Chondrocyte (in vitro differentiated cells): ENCODE results near the gene SERINC3. TPM values are rescaled to one million over a fixed set of nuclear protein-coding genes. Genes with fewer than 3 reads are reported as not detected.
A peak's percentile ranks its signal among the peaks of the same experiment; 100 is the strongest.

Source experiments
- DNase-seq: peaks from one replicate; pipeline ENCODE4 v3.0.0; 2021; ENCODE audit warnings: mixed read lengths, low spot score
- H3K27ac Mint-ChIP-seq: one replicate; pipeline ENCODE4 v1.8.0; 2021; ENCODE audit warnings: mild to moderate bottlenecking, moderate library complexity, mixed read lengths; ENCODE audit not compliant: unreplicated experiment
- H3K27me3 Mint-ChIP-seq: 2 replicates; pipeline ENCODE4 v1.8.0; 2021; ENCODE audit warnings: low read depth, mixed read lengths
- H3K36me3 Mint-ChIP-seq: 2 replicates; pipeline ENCODE4 v1.8.0; 2021; ENCODE audit warnings: low read depth, mixed read lengths
- H3K4me1 Mint-ChIP-seq: 2 replicates; pipeline ENCODE4 v1.8.0; 2021; ENCODE audit warnings: low read depth, mild to moderate bottlenecking, mixed read lengths
- H3K4me3 Mint-ChIP-seq: one replicate; pipeline ENCODE4 v1.8.0; 2021; ENCODE audit warnings: mild to moderate bottlenecking, moderate library complexity, mixed read lengths; ENCODE audit not compliant: unreplicated experiment
- H3K9me3 Mint-ChIP-seq: 2 replicates; pipeline ENCODE4 v1.8.0; 2021; ENCODE audit warnings: low read depth, mixed read lengths
- total RNA-seq: library from RNA; stranded (reverse); gene quantifications from 3 replicates; pipeline ENCODE4 v1.2.1, GENCODE V29; 2021
- TF ChIP-seq, protein P1 (sequence below): fragments of 200-600 bp; sonication (generic); IDR thresholded peaks from 2 replicates; pipeline ENCODE4 v1.5.0; 2021; ENCODE audit warnings: antibody characterized with exemption, mild to moderate bottlenecking, moderate library complexity

The SERINC3 gene
- total RNA-seq, 1 donor from 2014 or later = 121 TPM

DNA sequence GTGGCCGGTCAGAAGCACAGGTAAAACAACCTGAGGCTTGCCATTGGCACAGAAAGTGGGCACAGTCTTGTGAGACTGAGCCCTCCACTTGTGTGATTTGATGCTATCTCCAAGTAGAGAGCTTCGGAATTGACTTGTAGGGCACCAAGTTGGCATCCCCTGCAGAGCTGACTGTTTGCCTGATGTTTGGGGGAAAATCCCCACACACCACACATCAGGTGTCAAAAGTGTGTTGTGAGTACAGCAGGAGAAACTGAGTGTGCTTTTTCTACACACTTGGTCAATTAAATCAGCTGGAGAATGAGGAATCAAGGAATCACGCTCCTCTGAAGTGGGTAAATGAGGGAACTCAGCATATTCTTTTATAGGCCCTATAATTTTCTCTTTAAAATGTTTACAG, 989 bp downstream of the SERINC3 start:
- Mint-ChIP-seq H3K4me3 (peak overlapping the region; percentile 88), H3K27me3 (no peaks in the 10 kb centered on the region), H3K27ac (peak overlapping the region; percentile 94), H3K36me3 (no peaks in the 10 kb centered on the region), H3K9me3 (no peaks in the 10 kb centered on the region), H3K4me1 (peaks cover 47% of the 10 kb centered on the region)
- TF ChIP-seq, protein P1, sequence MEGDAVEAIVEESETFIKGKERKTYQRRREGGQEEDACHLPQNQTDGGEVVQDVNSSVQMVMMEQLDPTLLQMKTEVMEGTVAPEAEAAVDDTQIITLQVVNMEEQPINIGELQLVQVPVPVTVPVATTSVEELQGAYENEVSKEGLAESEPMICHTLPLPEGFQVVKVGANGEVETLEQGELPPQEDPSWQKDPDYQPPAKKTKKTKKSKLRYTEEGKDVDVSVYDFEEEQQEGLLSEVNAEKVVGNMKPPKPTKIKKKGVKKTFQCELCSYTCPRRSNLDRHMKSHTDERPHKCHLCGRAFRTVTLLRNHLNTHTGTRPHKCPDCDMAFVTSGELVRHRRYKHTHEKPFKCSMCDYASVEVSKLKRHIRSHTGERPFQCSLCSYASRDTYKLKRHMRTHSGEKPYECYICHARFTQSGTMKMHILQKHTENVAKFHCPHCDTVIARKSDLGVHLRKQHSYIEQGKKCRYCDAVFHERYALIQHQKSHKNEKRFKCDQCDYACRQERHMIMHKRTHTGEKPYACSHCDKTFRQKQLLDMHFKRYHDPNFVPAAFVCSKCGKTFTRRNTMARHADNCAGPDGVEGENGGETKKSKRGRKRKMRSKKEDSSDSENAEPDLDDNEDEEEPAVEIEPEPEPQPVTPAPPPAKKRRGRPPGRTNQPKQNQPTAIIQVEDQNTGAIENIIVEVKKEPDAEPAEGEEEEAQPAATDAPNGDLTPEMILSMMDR = no peak
- no peak for DNase-seq

DNA sequence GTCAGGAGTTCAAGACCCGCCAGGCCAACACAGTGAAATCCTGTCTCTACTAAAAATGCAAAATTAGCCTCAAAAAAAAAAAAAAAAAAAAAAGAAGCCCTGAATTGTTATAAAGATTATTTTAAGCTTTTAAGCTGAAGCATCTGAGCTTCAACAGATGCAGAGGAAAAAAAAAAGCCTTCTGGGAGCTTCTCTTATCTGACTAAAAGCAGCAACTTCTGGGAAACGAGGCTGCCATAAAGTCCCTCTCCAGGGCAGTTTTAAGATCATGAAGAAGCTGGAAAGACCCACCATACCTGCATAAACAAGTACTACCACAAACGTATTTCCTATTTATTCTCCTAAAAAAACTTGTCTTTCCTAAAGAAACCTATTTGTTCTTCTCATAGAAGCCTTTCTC, 3.6 kb downstream of the SERINC3 start:
- Mint-ChIP-seq H3K27me3 (no peaks in the 10 kb centered on the region), H3K9me3 (no peaks in the 10 kb centered on the region), H3K4me3 (no peak overlapping the region), H3K36me3 (no peaks in the 10 kb centered on the region), H3K27ac (no peak overlapping the region), H3K4me1 (peaks cover 53% of the 10 kb centered on the region)
- TF ChIP-seq, protein P1 = no peak
- DNase-seq = no peak

DNA sequence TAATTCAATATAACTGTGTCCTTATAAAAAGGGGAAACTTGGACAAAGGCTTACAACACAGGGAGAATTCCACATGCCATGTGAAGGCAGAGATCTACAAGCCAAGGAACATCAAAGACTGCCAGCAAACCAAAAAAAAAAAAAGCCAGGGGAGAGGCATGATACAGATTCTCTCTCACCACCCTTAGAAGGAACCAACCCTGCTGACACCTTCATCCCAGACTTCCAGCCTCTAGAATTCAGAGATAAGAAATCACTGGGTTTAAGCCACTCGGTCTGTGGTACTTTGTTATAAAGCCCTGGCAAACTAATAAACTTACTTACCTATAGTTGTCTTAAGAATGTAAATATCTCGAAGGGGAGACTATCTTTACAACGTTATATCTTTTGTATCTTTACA, 4.4 kb downstream of the SERINC3 start:
- Mint-ChIP-seq H3K36me3 (peaks cover 4% of the 10 kb centered on the region), H3K4me3 (no peak overlapping the region), H3K27me3 (no peaks in the 10 kb centered on the region), H3K27ac (no peak overlapping the region), H3K4me1 (peaks cover 49% of the 10 kb centered on the region), H3K9me3 (no peaks in the 10 kb centered on the region)
- TF ChIP-seq, protein P1 = no peak
- no peak for DNase-seq

DNA sequence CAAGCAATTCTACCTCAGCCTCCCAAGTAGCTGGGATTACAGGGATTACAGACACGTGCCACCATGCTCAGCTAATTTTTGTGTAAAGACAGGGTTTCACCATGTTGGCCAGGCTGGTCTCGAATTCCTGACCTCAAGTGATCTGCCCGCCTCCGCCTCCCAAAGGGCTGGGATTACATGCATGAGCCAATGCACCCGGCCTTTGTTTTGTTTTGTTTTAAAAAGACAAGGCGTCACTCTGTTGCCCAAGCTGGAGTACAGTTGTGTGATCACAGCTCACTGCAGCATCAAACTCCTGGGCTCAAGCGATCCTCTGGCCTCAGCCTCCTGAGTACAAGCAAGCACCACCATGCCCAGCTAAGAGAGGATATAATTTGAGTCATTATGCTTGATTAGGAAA, 5.4 kb downstream of the SERINC3 start:
- H3K9me3 Mint-ChIP-seq = no peaks in the 10 kb centered on the region
- H3K27me3 Mint-ChIP-seq = no peaks in the 10 kb centered on the region
- no peak overlapping the region for H3K4me3 Mint-ChIP-seq
- H3K4me1 Mint-ChIP-seq = peaks cover 43% of the 10 kb centered on the region
- no peak overlapping the region for H3K27ac Mint-ChIP-seq
- TF ChIP-seq, protein P1 = no peak
- DNase-seq = no peak
- H3K36me3 Mint-ChIP-seq = peaks cover 5% of the 10 kb centered on the region

DNA sequence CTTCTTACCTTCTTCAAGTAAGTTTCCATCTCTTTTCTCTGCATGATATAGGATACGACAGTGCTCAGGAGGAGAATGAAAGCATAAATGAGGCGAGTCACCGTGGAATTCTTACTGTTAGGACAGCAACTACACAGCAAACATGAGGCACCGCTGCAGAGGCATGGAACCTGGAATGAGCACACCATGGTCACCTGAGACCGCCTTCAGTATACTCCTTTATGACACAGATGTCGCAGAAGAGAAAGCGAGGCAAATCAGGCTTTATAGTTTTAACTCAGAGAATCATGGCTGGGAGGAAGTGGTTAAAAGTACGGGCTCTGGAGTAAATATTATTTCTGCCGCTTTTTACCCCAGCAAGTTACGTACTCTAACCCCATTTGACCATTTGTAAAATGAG, 8.0 kb downstream of the SERINC3 start:
- Mint-ChIP-seq H3K4me3 (no peak overlapping the region), H3K4me1 (peaks cover 17% of the 10 kb centered on the region), H3K9me3 (no peaks in the 10 kb centered on the region), H3K36me3 (peaks cover 14% of the 10 kb centered on the region), H3K27me3 (no peaks in the 10 kb centered on the region), H3K27ac (no peak overlapping the region)
- TF ChIP-seq, protein P1 = no peak
- no peak for DNase-seq
